Stimulated activated CD8-positive, alpha-beta memory T cell treated with anti-CD3 and anti-CD28 coated beads, Interleukin-4, amount 100 ng/mL, for 24 hours (primary cell): ENCODE results near the gene ZMIZ1.

Experiments
- DNase-seq: peaks from one replicate; pipeline ENCODE4 v3.0.0-alpha.2; 2020; ENCODE audit warnings: low read depth

Gene ZMIZ1

GRCh38 chr10:79342811-79343561 is 274.2 kb downstream of the ZMIZ1 start:
- DNase-seq: no peak

- DNase-seq: no peak
Observed at GRCh38 chr10:79344502-79345195, 275.9 kb downstream of the ZMIZ1 start.

GRCh38 chr10:79345241-79346011 is 276.7 kb downstream of the ZMIZ1 start:
- DNase-seq: no peak

GRCh38 chr10:79346012-79346340 is 277.2 kb downstream of the ZMIZ1 start:
- no peak for DNase-seq

GRCh38 chr10:79346388-79347225 is 277.8 kb downstream of the ZMIZ1 start:
- DNase-seq: no peak

- DNase-seq: peak; percentile 91
Observed at GRCh38 chr10:79347226-79347893, 278.6 kb downstream of the ZMIZ1 start, which contains the start of gene PPIF. PPIF (plus strand) TSS chr10:79347469; CDS start chr10:79347549, 80 bp downstream.

GRCh38 chr10:79347894-79348639 is 279.3 kb downstream of the ZMIZ1 start:
- DNase-seq: peak; percentile 65

GRCh38 chr10:79348640-79348988 is 279.8 kb downstream of the ZMIZ1 start:
- DNase-seq: no peak

- no peak for DNase-seq
Observed at GRCh38 chr10:79349072-79349491, 280.3 kb downstream of the ZMIZ1 start.

GRCh38 chr10:79349766-79350406 is 281.1 kb downstream of the ZMIZ1 start:
- DNase-seq: no peak

GRCh38 chr10:79350407-79351154 is 281.8 kb downstream of the ZMIZ1 start:
- DNase-seq: no peak

- DNase-seq: no peak
Observed at GRCh38 chr10:79351332-79351731, 282.6 kb downstream of the ZMIZ1 start.

GRCh38 chr10:79352035-79352877 is 283.5 kb downstream of the ZMIZ1 start:
- no peak for DNase-seq

GRCh38 chr10:79353000-79353406 is 284.2 kb downstream of the ZMIZ1 start:
- no peak for DNase-seq

- DNase-seq: no peak
Observed at GRCh38 chr10:79353726-79354125, 285.0 kb downstream of the ZMIZ1 start.

- no peak for DNase-seq
Observed at GRCh38 chr10:79354141-79354540, 285.4 kb downstream of the ZMIZ1 start.

GRCh38 chr10:79354615-79355014 is 285.8 kb downstream of the ZMIZ1 start:
- no peak for DNase-seq

- no peak for DNase-seq
Observed at GRCh38 chr10:79355420-79356017, 286.8 kb downstream of the ZMIZ1 start.
